BJ (cell line): ENCODE results near the gene KCNQ1OT1. TPM values are rescaled to one million over a fixed set of nuclear protein-coding genes. Genes with fewer than 3 reads are reported as not detected.

ENCODE experiments used
- CTCF ChIA-PET: fragments of 350-600 bp; formaldehyde crosslinking; extraction: SDS; loops from one replicate; lab custom pipeline; 2021; ENCODE audit warnings: antibody characterized with exemption, inconsistent platforms; lab: Yijun Ruan, JAX
- POLR2A ChIA-PET: fragments of 300-600 bp; sonication (Branson Sonifier 250); formaldehyde crosslinking; extraction: SDS; loops from one replicate; lab custom pipeline; 2021; ENCODE audit warnings: antibody characterized with exemption; lab: Charles Lee
- DNase-seq: peaks from one replicate; pipeline ENCODE4 v3.0.0-alpha.2; 2011; ENCODE audit warnings: low read depth
- H3K27me3 ChIP-seq: 2 replicates; pipeline ENCODE4 v1.6.0; 2011; ENCODE audit warnings: low read length; ENCODE audit not compliant: control insufficient read depth, insufficient read depth
- H3K36me3 ChIP-seq: 2 replicates; pipeline ENCODE4 v1.5.1; 2011; ENCODE audit warnings: low read length; ENCODE audit not compliant: control insufficient read depth, insufficient read depth
- H3K4me3 ChIP-seq: 2 replicates; pipeline ENCODE4 v1.5.1; 2011; ENCODE audit warnings: low read depth, mild to moderate bottlenecking, control low read depth, low read length
- CTCF ChIP-seq: IDR thresholded peaks from 2 replicates; pipeline ENCODE4 v1.5.1; 2011; ENCODE audit warnings: low read depth, mild to moderate bottlenecking, control low read depth, inconsistent platforms, low read length, moderate library complexity; ENCODE audit not compliant: insufficient read depth
- polyA plus RNA-seq: library from polyadenylated mRNA; depleted of rRNA; stranded (reverse); fragments of >200 nt; gene quantifications from 2 replicates; pipeline ENCODE4 v1.2.3, GENCODE V29; 2011

The KCNQ1OT1 gene
- polyA plus RNA-seq, 1 experiment, result 0.16 TPM

- no peak for TF ChIP-seq CTCF
- POLR2A ChIA-PET, result no interaction called here
- no peaks in the 10 kb centered on the region for H3K36me3 ChIP-seq
- DNase-seq, result no peak
- no peak overlapping the region for H3K4me3 ChIP-seq
- CTCF ChIA-PET, result no interaction called here
- H3K27me3 ChIP-seq, result no peaks in the 10 kb centered on the region; the same call in 1 of the 2 replicates
Observed at GRCh38 chr11:2584812-2585565, 114.8 kb downstream of the KCNQ1OT1 start.

- Histone ChIP-seq H3K27me3 (no peaks in the 10 kb centered on the region; the same call in 1 of the 2 replicates), H3K36me3 (no peaks in the 10 kb centered on the region), H3K4me3 (no peak overlapping the region)
- ChIA-PET POLR2A (no interaction called here), CTCF (no interaction called here)
- no peak for TF ChIP-seq CTCF
- DNase-seq, result no peak
Observed at GRCh38 chr11:2584434-2584811, 115.4 kb downstream of the KCNQ1OT1 start.

GRCh38 chr11:2583605-2583958 lies 116.2 kb downstream of the KCNQ1OT1 start:
- DNase-seq, result no peak

GRCh38 chr11:2582946-2583604 lies 116.7 kb downstream of the KCNQ1OT1 start:
- Histone ChIP-seq H3K4me3 (no peak overlapping the region), H3K36me3 (no peaks in the 10 kb centered on the region), H3K27me3 (no peaks in the 10 kb centered on the region; the same call in 1 of the 2 replicates)
- ChIA-PET POLR2A (no interaction called here), CTCF (no interaction called here)
- no peak for TF ChIP-seq CTCF
- DNase-seq, result no peak

More at GRCh38 chr11:2583605-2583958, 116.2 kb downstream of the KCNQ1OT1 start:
- Histone ChIP-seq H3K36me3 (no peaks in the 10 kb centered on the region), H3K4me3 (no peak overlapping the region), H3K27me3 (no peaks in the 10 kb centered on the region; the same call in 1 of the 2 replicates)
- TF ChIP-seq CTCF, result no peak
- POLR2A ChIA-PET, result no interaction called here
- CTCF ChIA-PET, result no interaction called here

DNA sequence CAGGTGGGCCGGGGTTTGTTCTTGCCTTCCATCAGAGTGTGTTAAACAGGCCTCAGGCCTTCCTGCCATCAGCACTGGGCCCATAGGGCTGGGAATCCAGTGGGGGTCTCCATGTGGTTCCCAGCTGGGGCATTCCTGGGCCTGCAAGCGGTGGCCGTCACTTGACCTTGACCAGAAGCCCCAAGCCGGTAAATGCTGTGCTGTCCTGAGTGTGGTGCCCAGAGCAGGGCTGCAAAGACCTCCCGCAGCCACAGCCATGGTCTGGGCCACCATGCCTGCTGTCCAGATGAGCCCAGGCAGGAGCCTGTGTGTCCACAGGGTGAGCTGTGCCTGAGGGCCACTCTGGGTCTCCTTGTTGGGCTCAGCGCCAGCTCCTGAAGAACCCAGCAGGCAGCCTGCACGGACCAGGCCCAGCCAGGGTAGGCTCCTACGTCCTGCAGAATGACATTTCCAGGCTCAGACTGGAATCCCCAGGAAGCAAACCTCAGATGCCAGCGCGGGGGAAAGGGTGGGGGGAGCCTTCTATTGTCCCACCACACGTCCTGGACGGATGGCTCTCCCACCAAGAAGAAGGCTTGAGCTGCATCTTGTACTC lies 117.3 kb downstream of the KCNQ1OT1 start:
- H3K36me3 ChIP-seq, result no peaks in the 10 kb centered on the region
- no peak for DNase-seq
- no peak overlapping the region for H3K4me3 ChIP-seq
- TF ChIP-seq CTCF, result no peak
- POLR2A ChIA-PET, result no interaction called here
- H3K27me3 ChIP-seq, result no peaks in the 10 kb centered on the region; the same call in 1 of the 2 replicates
- CTCF ChIA-PET, result no interaction called here
